GM23338 (cell line): Measurements from ENCODE around the gene LRRC30. TPM values are rescaled to one million over a fixed set of nuclear protein-coding genes. Genes with fewer than 3 reads are reported as not detected.
A peak's percentile ranks its signal among the peaks of the same experiment; 100 is the strongest.

Experiments used
- ATAC-seq: fragments of 200-7000 bp; cut with Tn5 transposase; 3 replicates; pipeline ENCODE4 v1.9.1; 2020
- DNase-seq: peaks from one replicate; pipeline ENCODE4 v3.0.0-alpha.2; 2015; ENCODE audit warnings: low spot score
- H2AFZ ChIP-seq: fragments of 200-600 bp; sonication (generic); 2 replicates; pipeline ENCODE4 v1.8.0; 2016; ENCODE audit warnings: antibody characterized with exemption, mild to moderate bottlenecking, moderate library complexity
- H3F3A ChIP-seq: fragments of 200-600 bp; sonication (generic); replicated peaks from 2 replicates; pipeline ENCODE4 v1.8.0; 2017; ENCODE audit warnings: antibody characterized with exemption, mixed run types, low read depth
- H3K27ac ChIP-seq: fragments of 200-600 bp; sonication (generic); 2 replicates; pipeline ENCODE4 v1.6.1; 2016; ENCODE audit warnings: low read depth
- H3K27me3 ChIP-seq: fragments of 200-600 bp; sonication (generic); 2 replicates; pipeline ENCODE4 v1.8.0; 2016; ENCODE audit warnings: mild to moderate bottlenecking, mixed run types, moderate library complexity; ENCODE audit not compliant: insufficient read depth
- H3K36me3 ChIP-seq: fragments of 200-600 bp; sonication (generic); 2 replicates; pipeline ENCODE4 v1.8.0; 2016; ENCODE audit warnings: mild to moderate bottlenecking; ENCODE audit not compliant: insufficient read depth
- H3K4me1 ChIP-seq: fragments of 200-600 bp; sonication (generic); 2 replicates; pipeline ENCODE4 v1.8.0; 2016; ENCODE audit warnings: mild to moderate bottlenecking, moderate library complexity; ENCODE audit not compliant: insufficient read depth
- H3K4me2 ChIP-seq: fragments of 200-600 bp; sonication (generic); 2 replicates; pipeline ENCODE4 v1.7.1; 2017; ENCODE audit warnings: mixed run types
- H3K4me3 ChIP-seq: fragments of 200-600 bp; sonication (generic); 2 replicates; pipeline ENCODE4 v1.6.1; 2016; ENCODE audit warnings: mixed run types
- H3K79me2 ChIP-seq: fragments of 200-600 bp; sonication (generic); replicated peaks from 2 replicates; pipeline ENCODE4 v1.8.0; 2017; ENCODE audit warnings: mild to moderate bottlenecking; ENCODE audit not compliant: insufficient read depth
- H3K9me2 ChIP-seq: fragments of 200-600 bp; sonication (generic); 2 replicates; pipeline ENCODE4 v1.8.0; 2017; ENCODE audit not compliant: insufficient read depth
- H4K20me1 ChIP-seq: fragments of 200-600 bp; sonication (generic); replicated peaks from 2 replicates; pipeline ENCODE4 v1.8.0; 2017; ENCODE audit warnings: mild to moderate bottlenecking; ENCODE audit not compliant: insufficient read depth
- H3K27ac Mint-ChIP-seq: 2 replicates; pipeline ENCODE4 v1.8.0; 2020; ENCODE audit warnings: inconsistent platforms, mild to moderate bottlenecking, moderate library complexity, mixed read lengths
- H3K27me3 Mint-ChIP-seq: 3 replicates; pipeline ENCODE4 v1.8.0; 2022; ENCODE audit warnings: low read depth, mild to moderate bottlenecking, moderate library complexity, mixed read lengths, inconsistent platforms; ENCODE audit not compliant: insufficient read depth, poor library complexity
- H3K36me3 Mint-ChIP-seq: 3 replicates; pipeline ENCODE4 v1.8.0; 2021; ENCODE audit warnings: low read depth, mild to moderate bottlenecking, inconsistent platforms, moderate library complexity, mixed read lengths
- H3K4me1 Mint-ChIP-seq: 3 replicates; pipeline ENCODE4 v1.8.0; 2020; ENCODE audit warnings: mild to moderate bottlenecking, inconsistent platforms, mixed read lengths
- H3K4me3 Mint-ChIP-seq: 3 replicates; pipeline ENCODE4 v1.8.0; 2021; ENCODE audit warnings: moderate library complexity, mild to moderate bottlenecking, inconsistent platforms, mixed read lengths
- H3K9me3 Mint-ChIP-seq: 3 replicates; pipeline ENCODE4 v1.8.0; 2020; ENCODE audit warnings: moderate library complexity, mild to moderate bottlenecking, inconsistent platforms, mixed read lengths
- EZH2phosphoT487 ChIP-seq: fragments of 200-600 bp; sonication (generic); IDR thresholded peaks from one replicate; pipeline ENCODE4 v1.8.1; 2018; ENCODE audit warnings: antibody characterized with exemption; ENCODE audit not compliant: unreplicated experiment
- STAT1 ChIP-seq: IDR thresholded peaks from one replicate; pipeline ENCODE4 v1.6.1; 2016; ENCODE audit warnings: antibody characterized with exemption; ENCODE audit not compliant: unreplicated experiment
- ZNF331 ChIP-seq: fragments of 250-450 bp; sonication (Bioruptor Pico); IDR thresholded peaks from 2 replicates; pipeline ENCODE4 v1.5.0; 2020; ENCODE audit warnings: low read depth, mild to moderate bottlenecking, moderate library complexity
- ZNF462 ChIP-seq: fragments of 250-450 bp; sonication (Bioruptor Pico); IDR thresholded peaks from 2 replicates; pipeline ENCODE4 v1.5.0; 2020; ENCODE audit warnings: mild to moderate bottlenecking, moderate library complexity
- polyA plus RNA-seq: library from polyadenylated mRNA; unstranded; fragments of >200 nt; fragmentation: Nextera tagmentation; extraction: Ambion mirVana; gene quantifications from 2 replicates; pipeline ENCODE4 v1.2.1, GENCODE V29; 2016
- total RNA-seq: library from RNA; depleted of rRNA; stranded (reverse); fragments of >200 nt; shearing (Covaris generic); gene quantifications from 2 replicates; pipeline ENCODE4 v1.2.3, GENCODE V29; 2014
- TF ChIP-seq, protein P1 (sequence below): IDR thresholded peaks from 2 replicates; pipeline ENCODE4 v1.6.1; 2016; ENCODE audit warnings: antibody characterized with exemption
- TF ChIP-seq, protein P2 (sequence below), 2 experiments: fragments of 200-600 bp in 1 of 2; sonication (generic) in 1 of 2; conservative IDR thresholded peaks; 2 replicates each; pipeline versions ENCODE4 v1.5.1 to v1.6.1; 2016 to 2017; ENCODE audit warnings: antibody characterized with exemption in 2 of 2, low read depth in 2 of 2, mild to moderate bottlenecking in 2 of 2, moderate library complexity in 1 of 2

LRRC30 gene
- total and polyA plus RNA-seq, 2 experiments from 2014 or later, result not detected

DNA sequence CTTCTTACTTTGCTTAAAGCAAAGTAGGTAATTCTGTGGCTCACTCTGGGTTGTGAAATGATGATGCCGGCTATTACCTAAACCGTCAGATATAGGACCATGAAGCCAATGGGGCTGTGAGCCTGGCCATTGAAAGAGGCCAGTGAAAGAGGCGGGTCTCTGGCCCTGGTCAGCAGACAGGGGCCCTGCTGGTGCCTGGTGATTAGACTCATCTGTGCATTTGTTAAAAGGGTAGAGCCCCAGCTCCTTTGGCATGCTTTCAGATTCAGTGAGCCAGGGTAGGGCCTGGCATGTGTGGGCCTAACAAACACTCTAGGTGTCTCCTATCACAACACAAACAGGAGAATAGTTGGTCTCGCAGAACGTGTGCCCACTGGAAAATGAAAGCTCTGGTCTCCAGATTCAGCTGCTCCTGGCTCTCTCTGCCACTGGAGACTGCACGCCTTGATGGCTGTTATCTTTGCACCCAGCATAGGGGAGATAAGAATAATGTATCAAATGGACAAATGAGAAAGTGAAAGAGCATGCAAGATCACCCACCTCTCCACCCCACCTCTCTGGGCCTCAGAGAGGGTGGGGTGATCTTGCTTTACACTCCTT, 6.9 kb downstream of the LRRC30 start:
- Mint-ChIP-seq H3K36me3 (peaks cover 3% of the 10 kb centered on the region; the same call in 1 of the 3 replicates), H3K4me1 (no peaks in the 10 kb centered on the region), H3K27ac (no peak overlapping the region), H3K9me3 (peaks cover 6% of the 10 kb centered on the region; the same call in 2 of the 3 replicates), H3K4me3 (no peak overlapping the region), H3K27me3 (no peaks in the 10 kb centered on the region)
- no peak overlapping the region for H3K4me2 ChIP-seq
- H3K27me3 ChIP-seq, result no peaks in the 10 kb centered on the region
- no peaks in the 10 kb centered on the region for H3K79me2 ChIP-seq
- H3K4me1 ChIP-seq, result no peaks in the 10 kb centered on the region
- ATAC-seq, result no peak
- no peak overlapping the region for H3K4me3 ChIP-seq
- H3K9me2 ChIP-seq, result no peaks in the 10 kb centered on the region
- no peak for TF ChIP-seq STAT1
- TF ChIP-seq ZNF331, result no peak
- TF ChIP-seq ZNF462 (CRISPR knock-in tag), result no peak
- TF ChIP-seq, protein P1, sequence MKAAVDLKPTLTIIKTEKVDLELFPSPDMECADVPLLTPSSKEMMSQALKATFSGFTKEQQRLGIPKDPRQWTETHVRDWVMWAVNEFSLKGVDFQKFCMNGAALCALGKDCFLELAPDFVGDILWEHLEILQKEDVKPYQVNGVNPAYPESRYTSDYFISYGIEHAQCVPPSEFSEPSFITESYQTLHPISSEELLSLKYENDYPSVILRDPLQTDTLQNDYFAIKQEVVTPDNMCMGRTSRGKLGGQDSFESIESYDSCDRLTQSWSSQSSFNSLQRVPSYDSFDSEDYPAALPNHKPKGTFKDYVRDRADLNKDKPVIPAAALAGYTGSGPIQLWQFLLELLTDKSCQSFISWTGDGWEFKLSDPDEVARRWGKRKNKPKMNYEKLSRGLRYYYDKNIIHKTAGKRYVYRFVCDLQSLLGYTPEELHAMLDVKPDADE, result no peak
- TF ChIP-seq EZH2phosphoT487, result no peak
- TF ChIP-seq, protein P2, sequence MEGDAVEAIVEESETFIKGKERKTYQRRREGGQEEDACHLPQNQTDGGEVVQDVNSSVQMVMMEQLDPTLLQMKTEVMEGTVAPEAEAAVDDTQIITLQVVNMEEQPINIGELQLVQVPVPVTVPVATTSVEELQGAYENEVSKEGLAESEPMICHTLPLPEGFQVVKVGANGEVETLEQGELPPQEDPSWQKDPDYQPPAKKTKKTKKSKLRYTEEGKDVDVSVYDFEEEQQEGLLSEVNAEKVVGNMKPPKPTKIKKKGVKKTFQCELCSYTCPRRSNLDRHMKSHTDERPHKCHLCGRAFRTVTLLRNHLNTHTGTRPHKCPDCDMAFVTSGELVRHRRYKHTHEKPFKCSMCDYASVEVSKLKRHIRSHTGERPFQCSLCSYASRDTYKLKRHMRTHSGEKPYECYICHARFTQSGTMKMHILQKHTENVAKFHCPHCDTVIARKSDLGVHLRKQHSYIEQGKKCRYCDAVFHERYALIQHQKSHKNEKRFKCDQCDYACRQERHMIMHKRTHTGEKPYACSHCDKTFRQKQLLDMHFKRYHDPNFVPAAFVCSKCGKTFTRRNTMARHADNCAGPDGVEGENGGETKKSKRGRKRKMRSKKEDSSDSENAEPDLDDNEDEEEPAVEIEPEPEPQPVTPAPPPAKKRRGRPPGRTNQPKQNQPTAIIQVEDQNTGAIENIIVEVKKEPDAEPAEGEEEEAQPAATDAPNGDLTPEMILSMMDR (conservative IDR thresholded peaks at IDR 0.05; ENCODE audit: low read depth in 2 of 2), result no peak
- no peaks in the 10 kb centered on the region for H4K20me1 ChIP-seq
- H3F3A ChIP-seq, result no peaks in the 10 kb centered on the region
- H3K36me3 ChIP-seq, result no peaks in the 10 kb centered on the region
- no peak for DNase-seq
- no peak overlapping the region for H3K27ac ChIP-seq
- H2AFZ ChIP-seq, result peak overlapping the region; percentile 56; the same call in 1 of the 2 replicates
